ENCODE data around the gene PHB1.

The PHB1 gene

DNA sequence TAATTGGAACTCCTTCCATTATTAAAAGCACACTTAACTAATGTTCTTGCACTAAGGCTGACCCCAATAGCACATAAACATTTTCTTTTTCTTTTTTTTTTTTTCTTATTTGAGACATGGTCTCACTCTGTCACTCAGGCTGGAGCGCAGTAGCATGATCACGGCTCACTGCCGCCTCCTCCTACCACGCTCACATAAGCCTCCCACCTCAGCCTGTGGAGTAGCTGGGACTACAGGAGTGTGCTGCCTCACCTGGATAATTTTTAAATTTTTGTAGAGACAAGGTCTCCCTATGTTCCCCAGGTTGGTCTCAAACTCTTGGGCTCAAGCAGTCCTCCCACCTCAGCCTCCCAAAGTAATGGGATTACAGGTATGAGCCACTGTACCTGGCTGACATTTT lies 51.4 kb downstream of the PHB1 start:
- TF ChIP-seq ZFX (IDR thresholded peaks at IDR 0.05), result no peak
- TF ChIP-seq, protein P1, sequence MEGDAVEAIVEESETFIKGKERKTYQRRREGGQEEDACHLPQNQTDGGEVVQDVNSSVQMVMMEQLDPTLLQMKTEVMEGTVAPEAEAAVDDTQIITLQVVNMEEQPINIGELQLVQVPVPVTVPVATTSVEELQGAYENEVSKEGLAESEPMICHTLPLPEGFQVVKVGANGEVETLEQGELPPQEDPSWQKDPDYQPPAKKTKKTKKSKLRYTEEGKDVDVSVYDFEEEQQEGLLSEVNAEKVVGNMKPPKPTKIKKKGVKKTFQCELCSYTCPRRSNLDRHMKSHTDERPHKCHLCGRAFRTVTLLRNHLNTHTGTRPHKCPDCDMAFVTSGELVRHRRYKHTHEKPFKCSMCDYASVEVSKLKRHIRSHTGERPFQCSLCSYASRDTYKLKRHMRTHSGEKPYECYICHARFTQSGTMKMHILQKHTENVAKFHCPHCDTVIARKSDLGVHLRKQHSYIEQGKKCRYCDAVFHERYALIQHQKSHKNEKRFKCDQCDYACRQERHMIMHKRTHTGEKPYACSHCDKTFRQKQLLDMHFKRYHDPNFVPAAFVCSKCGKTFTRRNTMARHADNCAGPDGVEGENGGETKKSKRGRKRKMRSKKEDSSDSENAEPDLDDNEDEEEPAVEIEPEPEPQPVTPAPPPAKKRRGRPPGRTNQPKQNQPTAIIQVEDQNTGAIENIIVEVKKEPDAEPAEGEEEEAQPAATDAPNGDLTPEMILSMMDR (conservative IDR thresholded peaks at IDR 0.05), result no peak
- no peak overlapping the region for H3K27ac ChIP-seq

DNA sequence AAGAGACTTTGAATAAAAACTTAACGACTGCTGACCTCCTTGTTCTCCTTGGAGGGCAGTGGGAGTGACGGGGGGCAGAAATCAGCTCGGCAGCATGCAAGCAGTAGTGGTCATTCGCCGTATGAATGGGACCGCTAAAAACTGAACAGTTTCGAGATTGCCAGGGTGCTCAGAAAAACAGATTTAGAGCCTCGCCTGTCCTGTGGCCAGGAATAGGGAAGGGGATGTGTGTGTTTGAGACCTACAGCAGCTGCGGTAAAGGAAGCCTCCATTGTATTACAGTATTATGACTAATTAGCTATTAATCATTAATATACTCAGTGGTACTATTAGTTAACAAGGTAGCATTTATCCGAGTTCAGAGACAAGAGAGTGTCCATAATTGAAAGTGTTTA lies 52.0 kb downstream of the PHB1 start:
- peak overlapping the region; percentile 90 for H3K27ac ChIP-seq
- TF ChIP-seq ZFX (IDR thresholded peaks at IDR 0.05), result no peak
- TF ChIP-seq, protein P1 (conservative IDR thresholded peaks at IDR 0.05), result no peak

DNA sequence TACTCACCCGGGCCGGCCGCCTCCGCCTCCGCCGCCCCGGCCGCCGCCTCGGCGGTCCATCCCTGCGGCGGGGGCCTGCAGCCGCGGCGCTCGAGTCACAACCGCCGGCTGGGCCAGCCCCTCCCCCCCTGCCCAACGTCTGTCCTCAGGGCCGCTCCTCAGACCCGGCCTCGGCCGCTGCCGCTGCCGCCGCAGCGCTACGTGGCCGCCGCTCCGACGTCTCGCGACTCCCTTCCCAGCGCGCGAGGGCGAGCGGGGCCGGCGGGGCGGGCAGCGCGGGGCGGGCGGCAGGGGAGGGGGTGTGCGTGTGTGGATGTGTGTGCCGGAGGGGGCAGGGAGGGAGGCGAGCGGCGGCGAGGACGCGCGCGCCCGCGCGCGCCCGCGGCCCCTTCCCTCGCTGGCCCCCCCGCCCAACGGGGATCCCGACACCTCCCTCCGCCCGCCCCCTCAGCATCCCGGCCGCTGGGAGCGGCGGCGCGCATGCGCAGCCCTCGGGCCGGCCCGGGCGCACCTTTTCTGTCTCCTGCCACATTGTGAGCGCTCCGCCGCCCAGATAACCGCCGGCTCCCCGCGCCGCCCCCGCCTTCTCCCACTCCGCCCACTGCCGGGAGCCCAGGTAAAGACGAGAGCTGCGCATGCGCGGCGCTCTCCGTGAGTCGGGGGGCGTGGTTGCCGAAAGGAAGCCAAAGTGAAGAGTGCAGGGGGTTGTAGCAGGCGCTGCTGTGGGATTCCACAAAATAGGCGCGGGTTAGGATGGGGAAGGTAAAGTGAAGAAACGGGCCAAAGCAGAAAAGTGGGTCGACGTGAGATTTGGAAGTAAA lies 52.6 kb downstream of the PHB1 start, which contains the start of gene ZNF652:
TSS of gene ZNF652 (minus strand) at position 349 of the 821 bp plus-strand sequence. CDS start 44,525 bp downstream, outside the sequence.
- TF ChIP-seq, protein P1 (conservative IDR thresholded peaks at IDR 0.05), result no peak
- peak; percentile 95 for TF ChIP-seq ZFX (IDR thresholded peaks at IDR 0.05)
- H3K27ac ChIP-seq, result peak within 1 kb of the TSS; percentile 90

DNA sequence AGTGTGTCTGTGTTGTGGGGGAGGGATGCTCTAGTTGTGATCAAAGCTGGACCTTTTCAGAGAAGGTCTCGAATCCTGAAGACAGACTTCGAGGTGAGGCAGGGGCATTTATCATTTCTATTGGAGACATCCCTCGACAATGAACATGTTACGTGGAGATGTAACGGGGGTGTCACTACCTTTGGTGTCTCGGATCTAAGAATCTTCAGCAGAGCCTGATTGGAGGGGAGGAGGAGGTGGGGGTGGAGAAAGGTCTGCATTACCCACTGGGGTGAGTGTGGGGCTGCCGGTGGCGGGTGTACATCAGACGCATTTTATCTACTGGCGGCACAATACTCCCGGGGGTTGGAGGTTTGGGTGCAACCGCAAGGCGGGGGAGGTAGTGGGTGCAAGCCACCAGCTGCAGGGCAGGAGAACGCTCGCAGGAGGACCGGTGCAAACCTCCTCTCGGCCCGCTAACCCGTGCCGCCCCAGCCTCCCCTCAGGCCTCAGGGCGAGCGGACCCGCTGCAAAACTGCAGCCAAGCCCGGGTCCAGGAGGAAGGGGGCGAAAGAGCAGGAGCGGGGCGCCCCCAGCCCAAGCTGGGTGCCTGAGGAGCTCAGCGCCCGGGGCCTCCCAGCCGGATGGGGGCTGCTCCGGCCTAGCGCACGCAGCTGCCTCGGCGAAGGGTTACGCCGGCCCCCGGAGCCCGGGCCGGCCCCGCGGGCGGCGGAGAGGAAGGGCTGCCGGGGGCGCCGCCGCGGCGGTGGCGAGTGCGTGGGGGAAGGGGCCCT lies 53.4 kb downstream of the PHB1 start:
- TF ChIP-seq, protein P1 (conservative IDR thresholded peaks at IDR 0.05), result no peak
- TF ChIP-seq ZFX (IDR thresholded peaks at IDR 0.05), result peak; percentile 99
- H3K27ac ChIP-seq, result peak overlapping the region; percentile 90

DNA sequence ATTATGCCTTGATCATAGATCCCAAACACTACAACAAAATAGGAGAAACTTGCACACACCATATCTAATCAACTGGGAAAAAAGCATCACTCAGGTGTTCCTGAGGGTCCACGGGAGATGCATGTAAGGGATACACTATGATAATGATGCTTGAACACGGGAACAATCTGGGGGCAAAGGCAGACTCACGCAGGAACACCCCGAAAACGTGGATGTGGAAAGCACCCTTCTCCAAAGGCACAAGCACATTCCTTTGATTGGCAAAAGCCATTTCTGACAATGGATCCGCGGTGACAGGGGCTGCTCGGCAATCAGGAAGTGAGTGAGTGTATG lies 53.9 kb downstream of the PHB1 start:
- H3K27ac ChIP-seq, result peak overlapping the region; percentile 90
- TF ChIP-seq ZFX (IDR thresholded peaks at IDR 0.05), result no peak
- TF ChIP-seq, protein P1 (conservative IDR thresholded peaks at IDR 0.05), result no peak

DNA sequence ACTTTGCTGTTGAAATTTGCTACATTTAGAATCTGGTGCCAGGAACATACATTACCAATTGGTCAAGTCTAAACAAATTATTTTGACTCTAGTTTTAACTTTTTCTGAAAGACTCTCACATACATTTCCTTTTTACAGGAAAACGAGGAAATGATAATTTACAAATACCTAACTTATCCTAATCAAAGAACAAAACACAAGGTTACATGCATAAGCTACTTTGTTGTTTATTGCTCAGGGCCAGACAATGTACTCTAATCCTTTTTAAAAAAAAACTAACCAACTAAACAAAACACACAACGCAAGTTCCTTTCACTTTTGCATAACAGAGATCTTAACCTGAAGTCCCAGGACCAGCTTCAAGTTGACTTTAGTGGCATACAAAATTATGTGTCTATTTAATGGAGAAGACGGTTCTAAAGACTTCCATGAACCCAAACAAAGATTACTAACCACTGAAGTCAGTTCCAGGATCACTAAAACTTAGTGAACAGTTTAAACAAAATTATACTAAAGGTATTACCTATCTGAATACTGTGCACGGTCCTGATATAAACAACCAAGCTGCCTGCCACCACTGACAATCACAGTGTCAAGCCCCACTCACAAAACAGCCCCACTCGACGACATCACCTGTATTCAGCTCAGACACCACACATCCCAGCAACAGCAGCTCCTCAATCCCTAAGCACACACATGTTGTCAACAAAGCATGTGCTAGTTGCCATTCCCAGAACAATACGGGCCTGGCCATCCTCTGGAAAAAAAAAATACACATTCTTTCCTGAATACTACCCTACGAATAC lies 54.5 kb downstream of the PHB1 start:
- H3K27ac ChIP-seq, result peak overlapping the region; percentile 90
- TF ChIP-seq ZFX (IDR thresholded peaks at IDR 0.05), result no peak
- TF ChIP-seq, protein P1 (conservative IDR thresholded peaks at IDR 0.05), result no peak

Measured in C4-2B (cell line).